ENCODE data around the gene SAG. TPM values are rescaled to one million over a fixed set of nuclear protein-coding genes. Genes with fewer than 3 reads are reported as not detected.

SAG gene
- total and polyA plus RNA-seq, 12 donors, result 0.06 to 0.20 TPM; not detected in 10

GRCh38 chr2:233265899-233266431 lies 41.7 kb upstream of the SAG start:
- Histone ChIP-seq H3K4me1 (replicated peaks in 1 of 2) (no peaks in the 10 kb centered on the region), H3K4me3 (no peak overlapping the region), H3K27me3 (no peaks in the 10 kb centered on the region), H3K36me3 (replicated peaks in 1 of 2) (peaks cover 0 to 70% of the 10 kb centered on the region in 2 donors), H3K9me3 (replicated peaks in 1 of 3) (no peaks in the 10 kb centered on the region), H3K27ac (no peak overlapping the region)
- TF ChIP-seq, protein P1, sequence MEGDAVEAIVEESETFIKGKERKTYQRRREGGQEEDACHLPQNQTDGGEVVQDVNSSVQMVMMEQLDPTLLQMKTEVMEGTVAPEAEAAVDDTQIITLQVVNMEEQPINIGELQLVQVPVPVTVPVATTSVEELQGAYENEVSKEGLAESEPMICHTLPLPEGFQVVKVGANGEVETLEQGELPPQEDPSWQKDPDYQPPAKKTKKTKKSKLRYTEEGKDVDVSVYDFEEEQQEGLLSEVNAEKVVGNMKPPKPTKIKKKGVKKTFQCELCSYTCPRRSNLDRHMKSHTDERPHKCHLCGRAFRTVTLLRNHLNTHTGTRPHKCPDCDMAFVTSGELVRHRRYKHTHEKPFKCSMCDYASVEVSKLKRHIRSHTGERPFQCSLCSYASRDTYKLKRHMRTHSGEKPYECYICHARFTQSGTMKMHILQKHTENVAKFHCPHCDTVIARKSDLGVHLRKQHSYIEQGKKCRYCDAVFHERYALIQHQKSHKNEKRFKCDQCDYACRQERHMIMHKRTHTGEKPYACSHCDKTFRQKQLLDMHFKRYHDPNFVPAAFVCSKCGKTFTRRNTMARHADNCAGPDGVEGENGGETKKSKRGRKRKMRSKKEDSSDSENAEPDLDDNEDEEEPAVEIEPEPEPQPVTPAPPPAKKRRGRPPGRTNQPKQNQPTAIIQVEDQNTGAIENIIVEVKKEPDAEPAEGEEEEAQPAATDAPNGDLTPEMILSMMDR (IDR thresholded peaks at IDR 0.05), result no peak
- no peak for TF ChIP-seq POLR2A (IDR thresholded peaks at IDR 0.05)
- WGBS, 4 donors, result 96 to 97% (median 97%) methylated on average over 10 of the region's 10 CpGs
- intact Hi-C loops (cut with DNase I), result no loop called here
- no peak for DNase-seq

- no peaks in the 10 kb centered on the region for H3K9me3 ChIP-seq (replicated peaks in 1 of 3)
- TF ChIP-seq POLR2A (IDR thresholded peaks at IDR 0.05), result no peak
- TF ChIP-seq, protein P1 (IDR thresholded peaks at IDR 0.05), result no peak
- no peak overlapping the region for H3K27ac ChIP-seq
- no peak for DNase-seq
- no peaks in the 10 kb centered on the region for H3K4me1 ChIP-seq (replicated peaks in 1 of 2)
- H3K36me3 ChIP-seq (replicated peaks in 1 of 2), result peaks cover 0 to 70% of the 10 kb centered on the region in 2 donors
- H3K4me3 ChIP-seq, result no peak overlapping the region
- WGBS, 4 donors, result 90 to 95% (median 92%) methylated on average over 4 of the region's 4 CpGs
- no peaks in the 10 kb centered on the region for H3K27me3 ChIP-seq
- intact Hi-C loops (cut with DNase I), result no loop called here
Measured at GRCh38 chr2:233266481-233266880, 41.1 kb upstream of the SAG start.

GRCh38 chr2:233267516-233268245 lies 39.9 kb upstream of the SAG start:
- Histone ChIP-seq H3K27ac (no peak overlapping the region), H3K4me1 (replicated peaks in 1 of 2) (no peaks in the 10 kb centered on the region), H3K9me3 (replicated peaks in 1 of 3) (no peaks in the 10 kb centered on the region), H3K36me3 (replicated peaks in 1 of 2) (peaks cover 0 to 69% of the 10 kb centered on the region in 2 donors), H3K4me3 (no peak overlapping the region), H3K27me3 (no peaks in the 10 kb centered on the region)
- TF ChIP-seq POLR2A (IDR thresholded peaks at IDR 0.05), result no peak
- TF ChIP-seq, protein P1 (IDR thresholded peaks at IDR 0.05), result no peak
- WGBS, 4 donors, result 80 to 94% (median 87%) methylated on average over 6 of the region's 6 CpGs
- intact Hi-C loops (cut with DNase I), result no loop called here
- DNase-seq, result peak in 1 of 7 donors; percentile 12

- no peak overlapping the region for H3K27ac ChIP-seq
- intact Hi-C loops (cut with DNase I), result no loop called here
Measured at GRCh38 chr2:233270366-233270765, 37.2 kb upstream of the SAG start.

More at GRCh38 chr2:233270366-233270765, 37.2 kb upstream of the SAG start:
- DNase-seq, result no peak
- Histone ChIP-seq H3K4me1 (replicated peaks in 1 of 2) (no peaks in the 10 kb centered on the region), H3K27me3 (no peaks in the 10 kb centered on the region), H3K9me3 (replicated peaks in 1 of 3) (no peaks in the 10 kb centered on the region), H3K36me3 (replicated peaks in 1 of 2) (peaks cover 0 to 69% of the 10 kb centered on the region in 2 donors), H3K4me3 (no peak overlapping the region)
- no peak for TF ChIP-seq POLR2A (IDR thresholded peaks at IDR 0.05)
- TF ChIP-seq, protein P1 (IDR thresholded peaks at IDR 0.05), result no peak
- 60 to 77% (median 68%) methylated on average over 5 of the region's 5 CpGs for WGBS, 4 donors

Data from adrenal gland (tissue), 12 donors.